Uterus (tissue), 4 donors: Measurements from ENCODE around the gene GCH1. TPM values are rescaled to one million over a fixed set of nuclear protein-coding genes. Genes with fewer than 3 reads are reported as not detected.
"Not testable (repeated sequence)": the region's sequence is repeated elsewhere in the genome, so short reads cannot be mapped to it uniquely, and the experiment has no call there.

Source experiments
- DNase-seq, 2 donors: peaks; one replicate each; pipeline ENCODE4 v3.0.0-alpha.2; 2019 to 2020
- H3K27ac ChIP-seq, 2 donors: fragments of 200-600 bp; sonication (generic); 1 replicate in 1 of 2; 2 replicates in 1 of 2; pipeline ENCODE4 v1.5.1; 2016 to 2018
- H3K27me3 ChIP-seq, 2 donors: fragments of 200-600 bp; sonication (generic); one replicate each; pipeline ENCODE4 v1.5.1; 2018 to 2019; ENCODE audit warnings: control low read depth in 1 of 2
- H3K36me3 ChIP-seq, 2 donors: fragments of 200-600 bp; sonication (generic); one replicate each; pipeline ENCODE4 v1.5.1; 2019; ENCODE audit warnings: control low read depth in 1 of 2
- H3K4me1 ChIP-seq, 2 donors: fragments of 200-600 bp; sonication (generic); one replicate each; pipeline ENCODE4 v1.5.1; 2018 to 2019; ENCODE audit warnings: control low read depth in 1 of 2
- H3K4me3 ChIP-seq, 2 donors: fragments of 200-600 bp; sonication (generic); 1 replicate in 1 of 2; 2 replicates in 1 of 2; pipeline ENCODE4 v1.5.1; 2018 to 2019; ENCODE audit warnings: mild to moderate bottlenecking in 1 of 2
- H3K9me3 ChIP-seq, 2 donors: fragments of 200-600 bp; sonication (generic); one replicate each; pipeline ENCODE4 v1.5.1; 2019; ENCODE audit warnings: control low read depth in 1 of 2
- CTCF ChIP-seq, 4 experiments: fragments of 200-600 bp in 2 of 4; fragments of 450-650 bp in 2 of 4; sonication (generic) in 2 of 4; IDR thresholded peaks; one replicate each; pipeline ENCODE4 v1.5.1; 2016 to 2019; ENCODE audit warnings: antibody characterized with exemption in 4 of 4, mild to moderate bottlenecking in 2 of 4, moderate library complexity in 1 of 4
- POLR2A ChIP-seq, 2 donors: fragments of 450-650 bp; IDR thresholded peaks; one replicate each; pipeline ENCODE4 v1.6.1; 2016; ENCODE audit warnings: antibody characterized with exemption in 2 of 2, mild to moderate bottlenecking in 1 of 2, moderate library complexity in 1 of 2
- intact Hi-C: fragments of 100-400 bp; cut with DNase I; formaldehyde crosslinking; loops from one replicate; pipeline ENCODE4 v1.15.1; 2023; ENCODE audit warnings: low total_unique reads
- total RNA-seq, 4 donors: library from RNA; depleted of rRNA in 3 of 4; stranded (reverse); fragments of >200 nt in 3 of 4; gene quantifications; one replicate each; pipeline versions ENCODE4 v1.1.0 to v1.2.4, GENCODE V29; 2014 to 2023
- donor health status: DM: yes; HTN: yes; CAD: no.

The GCH1 gene
- total RNA-seq, 4 donors from 2014 or later = 3.2 to 10.6 (median 4.1) TPM

GRCh38 chr14:54931598-54932340 lies 29.1 kb upstream of the GCH1 start:
- no peak for TF ChIP-seq CTCF (IDR thresholded peaks at IDR 0.05)
- no peak for TF ChIP-seq POLR2A (IDR thresholded peaks at IDR 0.05)
- Histone ChIP-seq H3K27me3 (no peaks in the 10 kb centered on the region), H3K36me3 (no peaks in the 10 kb centered on the region), H3K9me3 (no peaks in the 10 kb centered on the region), H3K4me1 (no peaks in the 10 kb centered on the region), H3K27ac (no peak overlapping the region), H3K4me3 (no peak overlapping the region)
- intact Hi-C loops = no loop called here
- DNase-seq = no peak

DNA sequence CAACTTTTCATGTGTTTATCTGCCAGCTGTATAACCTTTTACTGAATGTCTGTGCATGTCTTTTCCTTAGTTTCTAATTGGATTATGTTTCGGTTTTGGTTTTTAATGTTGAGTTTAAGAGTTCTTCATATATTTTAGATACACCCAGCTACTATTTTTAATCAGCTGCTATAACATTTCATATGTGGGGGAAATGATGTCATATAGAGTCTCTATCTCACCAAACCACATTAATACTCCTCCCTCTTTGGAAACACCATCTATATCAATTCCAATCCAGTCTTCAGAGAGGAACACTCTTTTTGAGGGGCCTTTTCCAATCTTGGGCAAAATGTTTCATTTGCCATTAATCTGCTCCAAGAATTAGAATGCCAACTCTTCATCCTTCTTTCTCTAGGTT lies 28.5 kb upstream of the GCH1 start:
- no peaks in the 10 kb centered on the region for H3K4me1 ChIP-seq
- DNase-seq = no peak
- no peaks in the 10 kb centered on the region for H3K27me3 ChIP-seq
- no peak overlapping the region for H3K4me3 ChIP-seq
- no peak for TF ChIP-seq POLR2A (IDR thresholded peaks at IDR 0.05)
- no peak for TF ChIP-seq CTCF (IDR thresholded peaks at IDR 0.05)
- H3K27ac ChIP-seq = no peak overlapping the region
- H3K36me3 ChIP-seq = no peaks in the 10 kb centered on the region
- H3K9me3 ChIP-seq = no peaks in the 10 kb centered on the region
- intact Hi-C loops = no loop called here

DNA sequence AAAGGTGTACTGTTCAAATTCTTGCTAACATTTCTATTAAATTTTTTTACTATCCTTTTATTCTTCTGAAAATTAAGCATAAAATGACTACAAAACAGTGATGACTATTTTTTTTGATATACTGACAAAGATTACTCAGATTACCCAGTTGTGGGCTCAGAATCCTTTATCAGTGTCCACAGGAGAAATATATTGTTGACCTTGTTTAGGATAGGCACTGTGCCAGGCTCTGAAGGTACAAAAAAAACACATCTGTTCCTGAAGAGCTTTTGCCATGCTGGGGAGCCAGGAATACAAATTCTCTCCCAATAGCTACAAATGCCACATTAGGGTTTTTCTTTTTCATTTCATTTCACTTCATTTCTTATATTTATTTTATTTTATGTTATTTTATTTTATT lies 26.9 kb upstream of the GCH1 start:
- intact Hi-C loops = no loop called here
- Histone ChIP-seq H3K9me3 (no peaks in the 10 kb centered on the region), H3K4me3 (no peak overlapping the region), H3K36me3 (no peaks in the 10 kb centered on the region), H3K4me1 (no peaks in the 10 kb centered on the region), H3K27ac (no peak overlapping the region), H3K27me3 (no peaks in the 10 kb centered on the region)
- no peak for DNase-seq
- TF ChIP-seq CTCF (IDR thresholded peaks at IDR 0.05) (no peak), POLR2A (IDR thresholded peaks at IDR 0.05) (no peak)

- H3K9me3 ChIP-seq = no peaks in the 10 kb centered on the region
- TF ChIP-seq POLR2A (IDR thresholded peaks at IDR 0.05) = no peak
- no peak for TF ChIP-seq CTCF (IDR thresholded peaks at IDR 0.05)
- no peaks in the 10 kb centered on the region for H3K36me3 ChIP-seq
- intact Hi-C loops = no loop called here
- no peaks in the 10 kb centered on the region for H3K4me1 ChIP-seq
- H3K4me3 ChIP-seq = no peak overlapping the region
- DNase-seq = no peak
- H3K27ac ChIP-seq = no peak overlapping the region
- no peaks in the 10 kb centered on the region for H3K27me3 ChIP-seq
Observed at GRCh38 chr14:54928216-54928615, 25.6 kb upstream of the GCH1 start.

DNA sequence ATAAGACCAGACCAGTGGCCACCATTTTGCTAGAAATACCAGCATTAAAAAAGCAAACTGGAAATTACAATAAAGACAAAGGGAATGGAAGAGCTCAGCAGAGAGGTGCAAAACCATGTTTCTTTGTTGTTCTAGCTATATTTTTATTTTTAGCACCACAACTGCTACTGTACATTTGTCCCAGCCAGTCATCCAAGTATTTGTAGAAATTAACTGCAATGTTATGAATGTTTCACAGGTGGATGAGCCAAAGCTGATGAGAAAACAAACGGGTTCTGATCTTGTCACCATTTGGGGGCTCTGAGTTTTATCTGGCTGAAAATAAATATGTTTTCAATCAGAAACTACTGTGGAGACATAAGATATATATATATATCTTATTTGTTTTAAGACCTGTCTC lies 24.9 kb upstream of the GCH1 start:
- intact Hi-C loops = no loop called here
- no peaks in the 10 kb centered on the region for H3K36me3 ChIP-seq
- H3K9me3 ChIP-seq = no peaks in the 10 kb centered on the region
- H3K27ac ChIP-seq = no peak overlapping the region
- DNase-seq = no peak
- no peaks in the 10 kb centered on the region for H3K4me1 ChIP-seq
- no peak for TF ChIP-seq POLR2A (IDR thresholded peaks at IDR 0.05)
- TF ChIP-seq CTCF (IDR thresholded peaks at IDR 0.05) = no peak
- no peaks in the 10 kb centered on the region for H3K27me3 ChIP-seq
- H3K4me3 ChIP-seq = no peak overlapping the region

- H3K4me1 ChIP-seq, H3K4me3 ChIP-seq, intact Hi-C loops, H3K9me3 ChIP-seq, H3K36me3 ChIP-seq, H3K27me3 ChIP-seq, DNase-seq, H3K27ac ChIP-seq: not testable (repeated sequence)
Observed at GRCh38 chr14:54926570-54926969, 23.9 kb upstream of the GCH1 start.
